ENCODE results near the gene PLCL2.

PLCL2 gene

GRCh38 chr3:17062736-17063135, 178.0 kb downstream of the PLCL2 start:
- TF ChIP-seq CTCF (IDR thresholded peaks at IDR 0.05; ENCODE audit: extremely low read depth, insufficient read depth, missing control alignments), result no peak
- DNase-seq (ENCODE audit: low spot score), result no peak
- in situ Hi-C loops (cut with MboI; ENCODE audit: low pct_unique_long_range_greater_than_20kb, low sequenced_read_pairs, unreplicated experiment), result no loop called here

GRCh38 chr3:17063596-17063995, 178.8 kb downstream of the PLCL2 start:
- in situ Hi-C loops (cut with MboI; ENCODE audit: low pct_unique_long_range_greater_than_20kb, low sequenced_read_pairs, unreplicated experiment), result no loop called here
- no peak for TF ChIP-seq CTCF (IDR thresholded peaks at IDR 0.05; ENCODE audit: extremely low read depth, insufficient read depth, missing control alignments)
- DNase-seq (ENCODE audit: low spot score), result no peak

- no peak for TF ChIP-seq CTCF (IDR thresholded peaks at IDR 0.05; ENCODE audit: extremely low read depth, insufficient read depth, missing control alignments)
- no peak for DNase-seq (ENCODE audit: low spot score)
- in situ Hi-C loops (cut with MboI; ENCODE audit: low pct_unique_long_range_greater_than_20kb, low sequenced_read_pairs, unreplicated experiment), result no loop called here
Measured at GRCh38 chr3:17065315-17065714, 180.6 kb downstream of the PLCL2 start.

GRCh38 chr3:17065881-17066280, 181.1 kb downstream of the PLCL2 start:
- TF ChIP-seq CTCF (IDR thresholded peaks at IDR 0.05; ENCODE audit: extremely low read depth, insufficient read depth, missing control alignments), result no peak
- no peak for DNase-seq (ENCODE audit: low spot score)
- in situ Hi-C loops (cut with MboI; ENCODE audit: low pct_unique_long_range_greater_than_20kb, low sequenced_read_pairs, unreplicated experiment), result no loop called here

- DNase-seq (ENCODE audit: low spot score), result no peak
- in situ Hi-C loops (cut with MboI; ENCODE audit: low pct_unique_long_range_greater_than_20kb, low sequenced_read_pairs, unreplicated experiment), result no loop called here
- no peak for TF ChIP-seq CTCF (IDR thresholded peaks at IDR 0.05; ENCODE audit: extremely low read depth, insufficient read depth, missing control alignments)
Measured at GRCh38 chr3:17069754-17070153, 185.0 kb downstream of the PLCL2 start.

- DNase-seq (ENCODE audit: low spot score), result no peak
- in situ Hi-C loops (cut with MboI; ENCODE audit: low pct_unique_long_range_greater_than_20kb, low sequenced_read_pairs, unreplicated experiment), result no loop called here
- no peak for TF ChIP-seq CTCF (IDR thresholded peaks at IDR 0.05; ENCODE audit: extremely low read depth, insufficient read depth, missing control alignments)
Measured at GRCh38 chr3:17070161-17070959, 185.6 kb downstream of the PLCL2 start.

All from GM13977 (cell line).